Natural killer cell (primary cell): Measurements from ENCODE around the gene C3. TPM values are rescaled to one million over a fixed set of nuclear protein-coding genes. Genes with fewer than 3 reads are reported as not detected.

ENCODE experiments used
- ATAC-seq, 3 donors: fragments of 150-1000 bp in 2 of 3; fragments of 200-7000 bp in 1 of 3; cut with Tn5 transposase; 1 replicate in 1 of 3; 2 replicates in 2 of 3; pipeline ENCODE4 v1.10.0; 2021; ENCODE audit warnings: mild to moderate bottlenecking in 2 of 3, moderate library complexity in 2 of 3
- DNase-seq, 2 donors: peaks; one replicate each; pipeline versions ENCODE4 v3.0.0 to v3.0.0-alpha.2; 2013 to 2021; ENCODE audit warnings: mixed read lengths in 1 of 2
- H3K27ac ChIP-seq: one replicate; pipeline ENCODE4 v1.5.1; 2013; ENCODE audit warnings: mild to moderate bottlenecking, low read length
- H3K27me3 ChIP-seq: one replicate; pipeline ENCODE4 v1.6.1; 2013; ENCODE audit warnings: low read length; ENCODE audit not compliant: control insufficient read depth, insufficient read depth
- H3K36me3 ChIP-seq: one replicate; pipeline ENCODE4 v1.6.1; 2013; ENCODE audit warnings: low read length; ENCODE audit not compliant: control insufficient read depth, insufficient read depth
- H3K4me1 ChIP-seq: one replicate; pipeline ENCODE4 v1.6.1; 2013; ENCODE audit warnings: low read length; ENCODE audit not compliant: control insufficient read depth, insufficient read depth
- H3K4me3 ChIP-seq: one replicate; pipeline ENCODE4 v1.5.1; 2013; ENCODE audit warnings: low read length
- H3K9me3 ChIP-seq: one replicate; pipeline ENCODE4 v1.6.1; 2013; ENCODE audit warnings: low read length; ENCODE audit not compliant: control insufficient read depth, insufficient read depth
- H3K27ac Mint-ChIP-seq, 2 donors: one replicate each; pipeline ENCODE4 v1.8.0; 2022; ENCODE audit warnings: mild to moderate bottlenecking in 2 of 2, mixed read lengths in 2 of 2, moderate library complexity in 1 of 2
- H3K27me3 Mint-ChIP-seq, 2 donors: one replicate each; pipeline ENCODE4 v1.8.0; 2022; ENCODE audit warnings: low read depth in 2 of 2, mixed read lengths in 2 of 2
- H3K36me3 Mint-ChIP-seq: one replicate; pipeline ENCODE4 v1.8.0; 2022; ENCODE audit warnings: mixed read lengths
- H3K4me1 Mint-ChIP-seq, 2 donors: one replicate each; pipeline ENCODE4 v1.8.0; 2022; ENCODE audit warnings: mixed read lengths in 2 of 2
- H3K4me3 Mint-ChIP-seq: one replicate; pipeline ENCODE4 v1.8.0; 2022; ENCODE audit warnings: mild to moderate bottlenecking, moderate library complexity, mixed read lengths
- H3K9me3 Mint-ChIP-seq, 2 donors: one replicate each; pipeline ENCODE4 v1.8.0; 2022; ENCODE audit warnings: mixed read lengths in 2 of 2
- WGBS: methylation state at CpG from one replicate; pipeline ENCODE4 v1.1.7; 2013; ENCODE audit warnings: missing lambda C conversion rate; ENCODE audit not compliant: insufficient coverage; 5-methylcytosine and 5-hydroxymethylcytosine counted together
- intact Hi-C: fragments of 100-400 bp; cut with micrococcal nuclease; formaldehyde crosslinking; loops from one replicate; pipeline ENCODE4 v1.14.2; 2022
- total RNA-seq, 4 donors: library from RNA; stranded (reverse); fragments of 120-200 nt in 1 of 4; gene quantifications; one replicate each; pipeline versions ENCODE4 v1.2.3 to v1.2.4, GENCODE V29; 2013 to 2022
- TF ChIP-seq, protein P1 (sequence below): fragments of 200-600 bp; IDR thresholded peaks from one replicate; pipeline ENCODE4 v1.8.0; 2022; ENCODE audit warnings: antibody characterized with exemption

Gene C3
- total RNA-seq, 3 donors from 2014 or later (not counting 1 experiment from before 2014, with no cell fraction given) = 0.38 to 5.5 TPM; not detected in 1

DNA sequence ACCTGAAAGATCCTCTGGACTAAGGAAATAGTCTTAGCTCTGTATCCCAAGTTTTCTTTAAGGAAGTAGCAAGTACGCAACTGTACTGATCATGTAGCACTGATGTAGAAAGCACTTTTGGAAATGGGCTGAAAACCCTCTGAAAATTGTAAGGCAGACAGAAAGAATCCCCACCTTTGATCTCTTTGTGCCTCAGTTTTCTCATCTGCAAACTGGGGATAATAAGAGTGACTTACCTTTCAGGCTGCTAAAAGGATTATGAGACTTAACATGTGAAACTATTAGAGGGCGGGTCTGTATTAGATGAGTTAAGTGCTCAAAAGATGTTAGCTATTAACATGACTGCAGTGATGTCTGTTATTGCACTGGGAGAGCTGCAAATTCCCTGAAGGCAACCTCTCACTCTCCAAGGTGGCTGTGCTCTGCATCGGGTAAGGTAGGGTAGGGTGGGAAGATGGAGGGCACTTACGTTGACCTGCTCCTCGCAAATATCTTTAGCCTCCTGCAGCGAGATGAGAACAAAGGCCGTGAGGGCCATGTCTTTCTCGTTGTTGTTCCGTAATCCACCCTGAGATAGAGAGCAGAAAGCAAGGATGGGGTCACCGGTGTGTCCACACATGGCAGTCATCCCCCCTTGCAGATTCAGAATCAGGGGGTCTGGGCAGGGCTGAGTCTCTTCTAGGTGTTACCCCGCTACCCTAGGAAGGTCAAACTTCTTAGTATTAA is 30.1 kb downstream of the C3 start:
- 88% methylated on average over 11 of the region's 11 CpGs for WGBS
- Mint-ChIP-seq H3K27me3 (no peaks in the 10 kb centered on the region), H3K4me3 (no peak overlapping the region), H3K36me3 (no peaks in the 10 kb centered on the region), H3K9me3 (no peaks in the 10 kb centered on the region), H3K4me1 (peaks cover 3 to 5% of the 10 kb centered on the region in 2 donors), H3K27ac (no peak overlapping the region)
- no peaks in the 10 kb centered on the region for H3K27me3 ChIP-seq
- no peak overlapping the region for H3K4me3 ChIP-seq
- ATAC-seq (no peak), DNase-seq (no peak)
- TF ChIP-seq, protein P1, sequence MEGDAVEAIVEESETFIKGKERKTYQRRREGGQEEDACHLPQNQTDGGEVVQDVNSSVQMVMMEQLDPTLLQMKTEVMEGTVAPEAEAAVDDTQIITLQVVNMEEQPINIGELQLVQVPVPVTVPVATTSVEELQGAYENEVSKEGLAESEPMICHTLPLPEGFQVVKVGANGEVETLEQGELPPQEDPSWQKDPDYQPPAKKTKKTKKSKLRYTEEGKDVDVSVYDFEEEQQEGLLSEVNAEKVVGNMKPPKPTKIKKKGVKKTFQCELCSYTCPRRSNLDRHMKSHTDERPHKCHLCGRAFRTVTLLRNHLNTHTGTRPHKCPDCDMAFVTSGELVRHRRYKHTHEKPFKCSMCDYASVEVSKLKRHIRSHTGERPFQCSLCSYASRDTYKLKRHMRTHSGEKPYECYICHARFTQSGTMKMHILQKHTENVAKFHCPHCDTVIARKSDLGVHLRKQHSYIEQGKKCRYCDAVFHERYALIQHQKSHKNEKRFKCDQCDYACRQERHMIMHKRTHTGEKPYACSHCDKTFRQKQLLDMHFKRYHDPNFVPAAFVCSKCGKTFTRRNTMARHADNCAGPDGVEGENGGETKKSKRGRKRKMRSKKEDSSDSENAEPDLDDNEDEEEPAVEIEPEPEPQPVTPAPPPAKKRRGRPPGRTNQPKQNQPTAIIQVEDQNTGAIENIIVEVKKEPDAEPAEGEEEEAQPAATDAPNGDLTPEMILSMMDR = no peak
- H3K9me3 ChIP-seq = no peaks in the 10 kb centered on the region
- no peaks in the 10 kb centered on the region for H3K4me1 ChIP-seq
- no peak overlapping the region for H3K27ac ChIP-seq
- H3K36me3 ChIP-seq = no peaks in the 10 kb centered on the region
- intact Hi-C loops = no loop called here

DNA sequence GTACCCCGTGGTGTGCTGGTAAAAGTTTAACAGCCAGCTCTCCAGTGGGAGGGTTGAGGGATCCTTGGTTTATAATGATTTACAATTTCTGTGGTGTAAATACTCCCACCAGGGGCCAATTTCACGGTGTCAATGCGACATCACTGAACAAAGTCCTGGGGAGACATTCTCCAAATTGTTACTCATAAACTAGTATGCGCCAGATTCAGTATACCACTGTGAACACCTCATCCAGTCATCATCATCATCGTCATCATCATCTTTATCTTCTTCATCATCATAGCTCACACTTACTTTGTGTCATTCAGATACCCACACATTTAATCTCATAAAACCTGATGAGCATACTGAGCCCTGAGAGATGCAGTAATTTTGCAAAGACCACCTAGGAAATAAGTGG is 33.3 kb downstream of the C3 start:
- H3K36me3 Mint-ChIP-seq = no peaks in the 10 kb centered on the region
- Histone ChIP-seq H3K27me3 (no peaks in the 10 kb centered on the region), H3K9me3 (no peaks in the 10 kb centered on the region), H3K4me3 (no peak overlapping the region), H3K36me3 (no peaks in the 10 kb centered on the region), H3K27ac (no peak overlapping the region), H3K4me1 (no peaks in the 10 kb centered on the region)
- no peak overlapping the region for H3K27ac Mint-ChIP-seq
- no peaks in the 10 kb centered on the region for H3K9me3 Mint-ChIP-seq
- intact Hi-C loops = no loop called here
- no peaks in the 10 kb centered on the region for H3K27me3 Mint-ChIP-seq
- DNase-seq = no peak
- 70% methylated on average over 5 of the region's 5 CpGs for WGBS
- no peak for ATAC-seq
- H3K4me3 Mint-ChIP-seq = no peak overlapping the region
- TF ChIP-seq, protein P1 = no peak
- peaks cover 5 to 15% of the 10 kb centered on the region in 2 donors for H3K4me1 Mint-ChIP-seq

DNA sequence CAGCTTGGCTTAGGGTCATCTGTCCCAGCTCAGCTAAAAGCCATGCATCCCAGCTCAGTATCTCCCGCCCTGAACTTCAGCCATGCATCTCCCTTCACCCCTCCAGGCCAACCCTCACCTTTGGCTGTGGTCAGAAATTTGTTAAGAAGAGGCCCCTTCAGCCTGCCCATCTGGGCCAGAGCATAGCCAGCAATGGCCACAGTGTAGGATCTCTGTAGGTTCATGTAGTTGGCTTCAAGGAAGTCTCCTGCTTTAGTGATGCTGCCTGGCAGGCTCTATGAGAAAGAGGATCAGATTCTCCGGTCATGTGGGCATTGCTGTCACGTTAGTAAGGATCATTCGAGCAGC is 33.8 kb downstream of the C3 start:
- WGBS = 96% methylated on average over 4 of the region's 4 CpGs
- ATAC-seq = no peak
- H3K27ac Mint-ChIP-seq = no peak overlapping the region

More for the DNA sequence above, 33.8 kb downstream of the C3 start:
- H3K4me3 ChIP-seq = no peak overlapping the region
- H3K27me3 ChIP-seq = no peaks in the 10 kb centered on the region
- intact Hi-C loops = no loop called here
- Mint-ChIP-seq H3K4me1 (peaks cover 5 to 15% of the 10 kb centered on the region in 2 donors), H3K36me3 (no peaks in the 10 kb centered on the region), H3K9me3 (no peaks in the 10 kb centered on the region), H3K4me3 (no peak overlapping the region), H3K27me3 (no peaks in the 10 kb centered on the region)
- H3K9me3 ChIP-seq = no peaks in the 10 kb centered on the region
- H3K4me1 ChIP-seq = no peaks in the 10 kb centered on the region
- H3K36me3 ChIP-seq = no peaks in the 10 kb centered on the region
- TF ChIP-seq, protein P1 = no peak
- no peak for DNase-seq
- H3K27ac ChIP-seq = no peak overlapping the region
